ENCODE measurements around the gene P3H2.

P3H2 gene

GRCh38 chr3:190125436-190126068, 4.9 kb upstream of the P3H2 start:
- DNase-seq (ENCODE audit: low spot score): no peak

DNA sequence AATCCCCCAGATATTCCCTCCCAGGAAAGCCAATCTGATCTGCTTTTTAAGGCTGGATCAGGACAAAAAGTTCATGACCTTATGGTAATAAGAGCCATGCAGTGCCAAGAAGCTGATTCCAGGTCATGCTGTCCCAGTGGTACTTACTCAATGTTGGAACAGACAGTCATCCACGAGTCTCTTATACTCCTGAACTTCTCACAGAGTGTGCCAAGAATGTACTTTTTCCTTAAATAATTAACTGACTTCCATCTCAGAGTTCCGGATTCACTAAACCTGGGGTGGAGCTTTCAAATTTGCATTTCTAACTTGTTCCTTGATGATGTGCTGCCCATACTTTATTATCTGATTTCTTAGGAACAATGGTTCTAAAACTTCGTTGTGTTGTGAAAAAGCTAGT, 3.4 kb upstream of the P3H2 start:
- DNase-seq (ENCODE audit: low spot score): no peak

GRCh38 chr3:190122198-190122771, 1.6 kb upstream of the P3H2 start:
- DNase-seq (ENCODE audit: low spot score): no peak

DNA sequence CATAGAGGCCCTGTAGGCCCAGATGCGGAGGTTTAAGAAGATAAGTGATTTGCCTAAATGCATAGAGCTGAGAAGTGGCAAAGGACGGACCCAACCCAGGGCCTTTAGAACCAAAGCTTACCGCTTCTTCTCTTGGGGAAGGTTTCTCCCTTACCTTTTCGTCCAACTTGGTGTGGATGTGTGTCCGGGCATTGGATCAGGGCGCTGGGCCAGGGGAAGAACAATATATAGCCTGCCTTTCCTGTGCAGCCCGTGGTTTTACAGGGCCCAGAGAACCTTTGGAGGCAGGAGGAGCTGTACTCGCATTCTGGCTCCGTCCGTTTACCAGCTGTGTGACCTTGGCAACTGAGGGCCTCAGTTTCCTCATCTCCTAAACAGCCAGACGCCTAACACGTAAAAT, 686 bp upstream of the P3H2 start:
- no peak for DNase-seq (ENCODE audit: low spot score)

DNA sequence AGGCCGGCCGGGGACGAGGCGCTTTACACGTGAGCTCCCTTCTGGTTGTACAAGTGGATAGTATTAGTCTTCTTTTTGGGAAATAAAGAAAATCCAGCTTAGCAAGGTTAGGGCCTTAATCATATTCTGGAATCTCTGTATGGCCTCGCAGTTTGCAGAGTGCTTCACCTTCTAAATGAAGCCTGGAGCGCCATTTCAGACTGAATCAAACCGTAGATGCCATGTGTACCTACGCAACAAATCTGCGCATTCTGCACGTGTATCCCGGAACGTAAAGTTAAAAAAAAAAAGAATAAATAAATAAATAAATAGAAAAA, 322 bp upstream of the P3H2 start:
- DNase-seq (ENCODE audit: low spot score): no peak

DNA sequence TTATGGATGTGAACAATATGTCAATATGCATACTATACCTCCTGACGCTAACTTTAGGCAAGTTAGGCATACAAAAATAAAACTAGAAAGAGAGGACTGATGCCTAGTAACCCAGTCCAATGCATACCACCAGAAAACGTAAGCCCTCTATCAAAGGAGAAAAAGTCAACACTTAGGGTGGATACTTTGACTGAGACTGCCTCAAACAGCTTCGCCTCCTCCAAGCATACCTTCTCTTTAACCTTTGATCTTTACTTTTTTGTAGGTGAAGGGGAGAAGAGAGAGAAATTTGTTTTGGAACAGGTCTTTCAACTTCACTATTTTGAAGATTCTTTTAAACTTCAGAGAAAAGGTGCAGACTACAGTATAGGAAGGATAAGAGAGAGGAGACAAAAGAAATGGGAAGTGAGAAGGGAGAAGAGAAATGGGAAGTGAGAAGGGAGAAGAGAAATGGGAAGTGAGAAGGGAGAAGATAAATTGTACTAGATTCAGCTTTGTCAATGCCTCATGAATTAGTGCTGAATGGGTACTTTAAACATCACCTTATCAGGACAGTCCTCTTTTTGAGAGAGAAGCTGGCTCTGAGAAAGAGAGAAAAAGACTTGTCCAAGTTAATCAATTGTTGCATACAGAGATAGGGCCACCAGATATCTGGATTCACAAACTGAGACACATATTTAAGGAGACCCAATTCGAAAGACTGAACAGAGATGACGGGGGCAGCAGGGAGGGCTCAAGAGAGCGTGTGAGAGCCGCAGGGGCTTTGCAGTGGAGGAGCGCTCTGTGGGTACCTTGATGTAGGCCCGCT, 1.0 kb downstream of the P3H2 start:
- DNase-seq (ENCODE audit: low spot score): no peak

DNA sequence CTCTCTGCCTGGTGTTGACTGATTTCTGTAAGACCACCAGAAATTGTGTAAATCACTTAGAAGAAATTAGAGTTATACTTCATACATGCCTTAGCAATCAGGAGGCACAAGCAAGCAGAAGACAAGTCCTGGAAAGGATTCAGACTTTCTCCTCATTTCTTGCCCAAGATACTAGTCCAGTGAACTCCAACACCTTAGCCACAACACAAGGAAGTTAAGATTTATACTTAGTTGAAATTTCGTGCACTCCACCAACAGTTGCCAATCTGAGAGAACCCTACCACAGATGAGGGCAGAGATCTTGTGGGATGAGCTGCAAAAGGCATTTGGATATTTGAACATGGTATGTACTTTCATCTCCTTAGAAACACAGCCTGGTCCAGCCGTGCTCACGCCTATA, 2.3 kb downstream of the P3H2 start:
- DNase-seq (ENCODE audit: low spot score): no peak

- DNase-seq (ENCODE audit: low spot score): no peak
Observed at GRCh38 chr3:190117981-190118380, 2.7 kb downstream of the P3H2 start.

DNA sequence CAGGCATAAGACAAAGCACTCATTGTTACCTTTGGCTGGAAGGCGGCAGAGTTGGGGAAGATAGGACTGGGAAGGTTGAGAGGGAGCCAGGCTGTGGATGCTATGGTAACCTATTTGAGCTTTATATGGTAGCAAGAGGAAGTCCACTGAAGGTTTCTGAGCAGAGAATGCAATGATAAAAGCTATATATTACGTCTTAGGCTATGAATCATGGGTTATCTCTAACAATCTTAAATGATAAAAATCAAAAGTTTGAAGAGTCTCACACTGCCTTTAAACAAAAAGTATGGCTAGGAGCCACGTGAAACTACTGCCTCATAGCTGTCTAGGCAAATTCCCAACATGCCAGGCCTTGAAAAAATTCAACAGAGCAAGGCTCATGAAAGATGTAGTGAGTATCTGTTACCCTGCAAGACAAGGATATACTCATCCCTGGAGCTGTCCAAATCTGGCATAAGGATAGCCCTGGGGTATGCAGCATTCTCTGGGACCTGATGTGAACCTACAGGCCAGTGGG, 4.1 kb downstream of the P3H2 start:
- DNase-seq (ENCODE audit: low spot score): no peak

- no peak for DNase-seq (ENCODE audit: low spot score)
Observed at GRCh38 chr3:190110826-190111225, 9.9 kb downstream of the P3H2 start.

DNA sequence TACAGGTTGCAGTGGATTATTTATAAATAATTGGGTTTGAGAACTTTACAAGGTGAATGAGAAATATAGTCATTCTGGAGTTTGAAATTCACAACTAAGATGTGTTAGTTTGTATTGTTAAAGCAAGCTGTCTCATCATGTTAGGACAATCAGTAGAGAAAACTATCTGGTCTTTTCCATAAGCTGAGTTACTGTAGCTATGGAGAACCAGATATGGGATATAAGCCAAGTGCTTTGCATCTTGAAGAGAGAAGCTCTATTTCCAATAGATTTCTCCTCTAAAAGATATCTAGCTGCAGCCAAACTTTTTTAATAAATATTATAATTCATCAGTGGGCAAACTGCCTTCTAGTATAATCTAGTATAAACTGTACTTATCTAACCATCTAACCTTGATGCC, 11.3 kb downstream of the P3H2 start:
- no peak for DNase-seq (ENCODE audit: low spot score)

- no peak for DNase-seq (ENCODE audit: low spot score)
Observed at GRCh38 chr3:190108804-190109203, 11.9 kb downstream of the P3H2 start.

DNA sequence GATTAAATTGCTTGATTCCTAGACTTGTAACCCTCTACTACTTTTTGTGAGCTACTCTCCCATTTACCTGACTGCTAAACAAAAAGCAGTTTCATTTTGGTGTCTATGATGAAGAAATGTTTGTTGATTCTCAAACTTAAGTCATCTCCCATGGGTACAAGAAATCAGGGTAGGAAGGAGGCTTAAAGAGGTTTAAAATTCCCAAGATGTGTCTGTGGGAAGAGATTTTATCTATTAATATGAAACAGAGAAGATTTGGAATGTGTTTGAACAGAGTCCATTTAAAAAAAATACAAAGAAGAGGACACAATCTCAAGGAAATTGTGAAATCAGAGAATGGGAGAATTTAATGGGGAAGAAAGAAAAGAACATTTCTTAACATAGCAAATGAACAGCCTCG, 14.8 kb downstream of the P3H2 start:
- DNase-seq (ENCODE audit: low spot score): no peak

DNA sequence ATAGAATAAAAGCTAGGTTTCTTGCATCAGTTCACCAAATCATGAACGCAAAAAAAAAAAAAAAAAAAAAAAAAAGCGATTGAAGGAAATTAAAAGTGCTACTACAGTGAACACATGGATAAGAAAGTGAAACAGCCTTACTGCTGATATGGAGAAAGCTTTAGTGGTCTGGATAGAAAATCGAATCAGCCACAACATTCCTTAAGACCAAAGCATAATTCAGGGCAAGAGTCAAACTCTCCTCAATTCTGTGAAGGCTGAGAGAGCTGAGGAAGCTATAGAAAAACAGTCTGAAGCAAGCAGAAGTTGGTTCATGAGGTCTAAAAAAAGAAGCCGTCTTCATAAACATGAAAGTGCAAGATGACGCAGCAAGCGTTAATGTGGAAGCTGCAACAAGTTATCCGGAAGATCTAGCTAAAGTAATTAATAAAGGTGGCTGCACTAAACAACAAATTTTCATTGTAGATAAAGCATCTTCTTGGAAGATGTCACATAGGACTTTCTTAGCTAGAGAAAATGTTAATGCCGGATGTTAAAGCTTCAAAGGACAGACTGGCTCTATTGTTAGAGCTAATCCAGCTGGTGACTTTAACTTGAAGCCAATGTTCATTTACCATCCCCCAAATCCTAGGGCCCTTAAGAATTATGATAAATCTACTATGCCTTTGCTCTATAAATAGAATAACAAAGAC, 19.2 kb downstream of the P3H2 start:
- DNase-seq (ENCODE audit: low spot score): peak; percentile 8

- no peak for DNase-seq (ENCODE audit: low spot score)
Observed at GRCh38 chr3:190099099-190099498, 21.6 kb downstream of the P3H2 start.

DNA sequence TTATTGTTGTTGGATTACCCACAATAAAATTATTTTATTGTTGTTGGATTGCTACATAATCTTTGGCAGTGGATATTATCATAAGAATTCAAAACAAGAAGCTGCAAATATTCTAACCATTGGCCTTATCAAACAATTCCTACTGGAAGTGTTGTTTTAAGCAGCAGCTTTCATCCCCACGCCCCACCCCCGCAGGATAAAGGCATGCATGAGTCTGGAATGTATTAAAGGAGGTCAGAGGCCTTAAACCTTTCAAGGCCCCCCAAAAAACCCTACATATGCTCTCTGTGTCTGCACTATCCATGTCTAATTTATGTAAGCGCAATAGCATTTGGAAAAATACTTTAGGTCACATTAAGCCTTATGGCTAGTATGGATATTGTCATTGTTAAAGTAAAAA, 23.1 kb downstream of the P3H2 start:
- DNase-seq (ENCODE audit: low spot score): no peak

GRCh38 chr3:190097025-190097424, 23.7 kb downstream of the P3H2 start:
- no peak for DNase-seq (ENCODE audit: low spot score)

GRCh38 chr3:190096345-190096744, 24.4 kb downstream of the P3H2 start:
- DNase-seq (ENCODE audit: low spot score): no peak

- DNase-seq (ENCODE audit: low spot score): no peak
Observed at GRCh38 chr3:190094160-190094718, 26.5 kb downstream of the P3H2 start.

DNA sequence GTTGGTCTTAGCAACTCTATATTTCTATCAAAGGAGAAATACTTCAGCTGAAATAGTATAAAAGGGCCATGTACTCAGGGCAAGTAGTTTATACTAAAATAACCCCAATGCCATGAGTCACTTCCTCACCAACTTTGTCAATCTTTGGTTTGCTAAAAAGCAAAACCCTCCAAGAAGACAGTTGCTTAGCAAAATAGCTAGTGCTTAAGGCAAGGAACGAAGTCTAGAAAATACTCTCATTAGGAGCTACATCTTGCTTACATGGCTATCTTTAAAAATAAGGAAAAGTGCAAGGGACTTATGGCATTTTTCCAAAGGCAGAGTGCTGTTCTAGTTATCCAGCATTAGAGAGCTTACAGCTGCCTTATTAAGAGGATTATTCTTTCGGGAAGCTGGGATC, 28.4 kb downstream of the P3H2 start:
- DNase-seq (ENCODE audit: low spot score): no peak

- no peak for DNase-seq (ENCODE audit: low spot score)
Observed at GRCh38 chr3:190089711-190090110, 31.0 kb downstream of the P3H2 start.

GRCh38 chr3:190088890-190089289, 31.8 kb downstream of the P3H2 start:
- no peak for DNase-seq (ENCODE audit: low spot score)

GRCh38 chr3:190086191-190086590, 34.5 kb downstream of the P3H2 start:
- DNase-seq (ENCODE audit: low spot score): no peak

Measured in NAMALWA (cell line).